Large intestine (tissue), 3 donors: ENCODE measurements around the gene GREM2. TPM values are rescaled to one million over a fixed set of nuclear protein-coding genes. Genes with fewer than 3 reads are reported as not detected.

Experiments
- DNase-seq, 2 donors: peaks; one replicate each; pipeline versions ENCODE4 v3.0.0 to v3.0.0-alpha.2; 2013
- H3K27ac ChIP-seq: one replicate; pipeline ENCODE4 v1.5.1; 2013; ENCODE audit warnings: low read length
- H3K27me3 ChIP-seq: 2 replicates; pipeline ENCODE4 v1.6.1; 2013; ENCODE audit warnings: low read length; ENCODE audit not compliant: control insufficient read depth, insufficient read depth
- H3K36me3 ChIP-seq: 2 replicates; pipeline ENCODE4 v1.6.1; 2013; ENCODE audit warnings: low read length; ENCODE audit not compliant: control insufficient read depth, insufficient read depth
- H3K4me1 ChIP-seq: one replicate; pipeline ENCODE4 v1.6.1; 2013; ENCODE audit warnings: low read length; ENCODE audit not compliant: control insufficient read depth, insufficient read depth
- H3K4me3 ChIP-seq: one replicate; pipeline ENCODE4 v1.5.1; 2013; ENCODE audit warnings: low read length
- H3K9me3 ChIP-seq: one replicate; pipeline ENCODE4 v1.6.1; 2013; ENCODE audit warnings: mild to moderate bottlenecking, low read depth, low read length, moderate library complexity; ENCODE audit not compliant: control insufficient read depth
- WGBS: methylation state at CpG from one replicate; pipeline ENCODE4 v1.1.5; 2013; ENCODE audit warnings: low lambda C conversion rate; ENCODE audit not compliant: insufficient coverage; 5-methylcytosine and 5-hydroxymethylcytosine counted together
- polyA plus RNA-seq: library from polyadenylated mRNA; unstranded; fragments of 120-200 nt; gene quantifications from one replicate; pipeline ENCODE4 v1.2.1, GENCODE V29; 2013

The GREM2 gene
- polyA plus RNA-seq, 1 donor: 14.6 TPM

GRCh38 chr1:240491796-240492195 is 120.2 kb downstream of the GREM2 start:
- peaks cover 17% of the 10 kb centered on the region for H3K27me3 ChIP-seq
- H3K36me3 ChIP-seq: no peaks in the 10 kb centered on the region
- H3K4me3 ChIP-seq: no peak overlapping the region
- peaks cover 5% of the 10 kb centered on the region for H3K9me3 ChIP-seq
- no peak overlapping the region for H3K27ac ChIP-seq
- no peak for DNase-seq
- WGBS: 90% methylated on average over 4 of the region's 7 CpGs
- no peaks in the 10 kb centered on the region for H3K4me1 ChIP-seq

- no peak for DNase-seq
- WGBS: 89% methylated on average over 4 of the region's 5 CpGs
- no peaks in the 10 kb centered on the region for H3K4me1 ChIP-seq
- peaks cover 17% of the 10 kb centered on the region for H3K27me3 ChIP-seq
- no peak overlapping the region for H3K4me3 ChIP-seq
- H3K9me3 ChIP-seq: peaks cover 5% of the 10 kb centered on the region
- no peaks in the 10 kb centered on the region for H3K36me3 ChIP-seq
- H3K27ac ChIP-seq: no peak overlapping the region
These were observed 120.8 kb downstream of the GREM2 start for GRCh38 chr1:240491156-240491555.

GRCh38 chr1:240487493-240487892 is 124.5 kb downstream of the GREM2 start:
- Histone ChIP-seq H3K4me1 (no peaks in the 10 kb centered on the region), H3K27me3 (peaks cover 11% of the 10 kb centered on the region), H3K27ac (no peak overlapping the region), H3K36me3 (no peaks in the 10 kb centered on the region), H3K9me3 (no peaks in the 10 kb centered on the region), H3K4me3 (no peak overlapping the region)
- no peak for DNase-seq
- no CpG with 5 or more reads among the region's 3 CpGs for WGBS

- WGBS: no CpG with 5 or more reads among the region's 6 CpGs
- Histone ChIP-seq H3K4me1 (no peaks in the 10 kb centered on the region), H3K9me3 (no peaks in the 10 kb centered on the region), H3K27ac (no peak overlapping the region), H3K27me3 (peaks cover 5% of the 10 kb centered on the region), H3K4me3 (no peak overlapping the region), H3K36me3 (no peaks in the 10 kb centered on the region)
- DNase-seq: no peak
These were observed 125.3 kb downstream of the GREM2 start for GRCh38 chr1:240486611-240487010.

GRCh38 chr1:240484804-240485443 is 127.0 kb downstream of the GREM2 start:
- Histone ChIP-seq H3K27ac (no peak overlapping the region), H3K36me3 (no peaks in the 10 kb centered on the region), H3K27me3 (peaks cover 2% of the 10 kb centered on the region), H3K4me1 (no peaks in the 10 kb centered on the region), H3K4me3 (no peak overlapping the region), H3K9me3 (no peaks in the 10 kb centered on the region)
- WGBS: 100% methylated on average over 1 of the region's 6 CpGs
- no peak for DNase-seq

- WGBS: 85% methylated on average over 2 of the region's 6 CpGs
- Histone ChIP-seq H3K4me1 (no peaks in the 10 kb centered on the region), H3K36me3 (no peaks in the 10 kb centered on the region), H3K27ac (no peak overlapping the region), H3K4me3 (no peak overlapping the region), H3K27me3 (no peaks in the 10 kb centered on the region), H3K9me3 (no peaks in the 10 kb centered on the region)
- no peak for DNase-seq
These were observed 133.4 kb downstream of the GREM2 start for GRCh38 chr1:240478536-240478935.

- WGBS: 67% methylated on average over 1 of the region's 4 CpGs
- no peak overlapping the region for H3K4me3 ChIP-seq
- no peaks in the 10 kb centered on the region for H3K9me3 ChIP-seq
- H3K27ac ChIP-seq: no peak overlapping the region
- no peaks in the 10 kb centered on the region for H3K27me3 ChIP-seq
- no peak for DNase-seq
- H3K4me1 ChIP-seq: no peaks in the 10 kb centered on the region
- H3K36me3 ChIP-seq: no peaks in the 10 kb centered on the region
These were observed 136.1 kb downstream of the GREM2 start for GRCh38 chr1:240475832-240476231.

- 30% methylated on average over 4 of the region's 5 CpGs for WGBS
- no peaks in the 10 kb centered on the region for H3K4me1 ChIP-seq
- no peak overlapping the region for H3K4me3 ChIP-seq
- peak in 1 of 2 donors; percentile 10 for DNase-seq
- H3K36me3 ChIP-seq: no peaks in the 10 kb centered on the region
- H3K27ac ChIP-seq: no peak overlapping the region
- H3K9me3 ChIP-seq: no peaks in the 10 kb centered on the region
- no peaks in the 10 kb centered on the region for H3K27me3 ChIP-seq
These were observed 137.8 kb downstream of the GREM2 start for GRCh38 chr1:240474133-240474614.

- Histone ChIP-seq H3K4me3 (no peak overlapping the region), H3K4me1 (no peaks in the 10 kb centered on the region), H3K36me3 (no peaks in the 10 kb centered on the region), H3K9me3 (no peaks in the 10 kb centered on the region), H3K27ac (no peak overlapping the region), H3K27me3 (peaks cover 3% of the 10 kb centered on the region)
- DNase-seq: no peak
- 100% methylated on average over 1 of the region's 7 CpGs for WGBS
These were observed 143.3 kb downstream of the GREM2 start for GRCh38 chr1:240468656-240469055.

GRCh38 chr1:240467895-240468294 is 144.1 kb downstream of the GREM2 start:
- Histone ChIP-seq H3K27me3 (peaks cover 3% of the 10 kb centered on the region), H3K9me3 (no peaks in the 10 kb centered on the region)

GRCh38 chr1:240466509-240466908 is 145.4 kb downstream of the GREM2 start:
- H3K27me3 ChIP-seq: peaks cover 3% of the 10 kb centered on the region
- H3K4me1 ChIP-seq: no peaks in the 10 kb centered on the region
- 100% methylated on average over 2 of the region's 4 CpGs for WGBS

More at GRCh38 chr1:240467895-240468294, 144.1 kb downstream of the GREM2 start:
- Histone ChIP-seq H3K4me1 (no peaks in the 10 kb centered on the region), H3K36me3 (no peaks in the 10 kb centered on the region), H3K27ac (no peak overlapping the region), H3K4me3 (no peak overlapping the region)
- DNase-seq: no peak

More at GRCh38 chr1:240466509-240466908, 145.4 kb downstream of the GREM2 start:
- Histone ChIP-seq H3K4me3 (no peak overlapping the region), H3K9me3 (no peaks in the 10 kb centered on the region), H3K27ac (no peak overlapping the region), H3K36me3 (no peaks in the 10 kb centered on the region)
- no peak for DNase-seq
